ENCODE data around the gene CA7.

- TF ChIP-seq, protein P1, sequence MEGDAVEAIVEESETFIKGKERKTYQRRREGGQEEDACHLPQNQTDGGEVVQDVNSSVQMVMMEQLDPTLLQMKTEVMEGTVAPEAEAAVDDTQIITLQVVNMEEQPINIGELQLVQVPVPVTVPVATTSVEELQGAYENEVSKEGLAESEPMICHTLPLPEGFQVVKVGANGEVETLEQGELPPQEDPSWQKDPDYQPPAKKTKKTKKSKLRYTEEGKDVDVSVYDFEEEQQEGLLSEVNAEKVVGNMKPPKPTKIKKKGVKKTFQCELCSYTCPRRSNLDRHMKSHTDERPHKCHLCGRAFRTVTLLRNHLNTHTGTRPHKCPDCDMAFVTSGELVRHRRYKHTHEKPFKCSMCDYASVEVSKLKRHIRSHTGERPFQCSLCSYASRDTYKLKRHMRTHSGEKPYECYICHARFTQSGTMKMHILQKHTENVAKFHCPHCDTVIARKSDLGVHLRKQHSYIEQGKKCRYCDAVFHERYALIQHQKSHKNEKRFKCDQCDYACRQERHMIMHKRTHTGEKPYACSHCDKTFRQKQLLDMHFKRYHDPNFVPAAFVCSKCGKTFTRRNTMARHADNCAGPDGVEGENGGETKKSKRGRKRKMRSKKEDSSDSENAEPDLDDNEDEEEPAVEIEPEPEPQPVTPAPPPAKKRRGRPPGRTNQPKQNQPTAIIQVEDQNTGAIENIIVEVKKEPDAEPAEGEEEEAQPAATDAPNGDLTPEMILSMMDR (IDR thresholded peaks at IDR 0.05; ENCODE audit: low read length) = no peak
- TF ChIP-seq EZH2phosphoT487 (IDR thresholded peaks at IDR 0.05; ENCODE audit: low read length) = no peak
- no peak for TF ChIP-seq EZH2 (optimal IDR thresholded peaks at IDR 0.05; ENCODE audit: low read depth, low read length)
Measured at GRCh38 chr16:66869424-66869823, 25.2 kb downstream of the CA7 start.
